ENCODE results near the gene USO1.
A peak's percentile ranks its signal among the peaks of the same experiment; 100 is the strongest.

The USO1 gene

GRCh38 chr4:75848171-75848760 lies 123.9 kb downstream of the USO1 start:
- DNase-seq, result peak; percentile 31

GRCh38 chr4:75848891-75849290 lies 124.5 kb downstream of the USO1 start:
- DNase-seq, result no peak

- no peak for DNase-seq
Measured at GRCh38 chr4:75849461-75849860, 125.1 kb downstream of the USO1 start.

GRCh38 chr4:75858721-75859120 lies 134.3 kb downstream of the USO1 start:
- DNase-seq, result no peak

GRCh38 chr4:75860606-75861005 lies 136.2 kb downstream of the USO1 start:
- DNase-seq, result no peak
